H9 (cell line): ENCODE measurements around the gene CYP2F1. TPM values are rescaled to one million over a fixed set of nuclear protein-coding genes. Genes with fewer than 3 reads are reported as not detected.

Experiments used
- DNase-seq: peaks from one replicate; pipeline ENCODE4 v3.0.0-alpha.2; 2017
- H2AFZ ChIP-seq: one replicate; pipeline ENCODE4 v1.6.1; 2013; ENCODE audit warnings: mild to moderate bottlenecking, low read length, control low read depth, moderate library complexity
- H2AK5ac ChIP-seq: 2 replicates; pipeline ENCODE4 v1.6.1; 2013; ENCODE audit warnings: low read length, control low read depth, mixed read lengths; ENCODE audit not compliant: insufficient read length
- H2BK120ac ChIP-seq: one replicate; pipeline ENCODE4 v1.6.1; 2013; ENCODE audit warnings: low read depth, mild to moderate bottlenecking, low read length, control low read depth, inconsistent platforms; ENCODE audit not compliant: poor library complexity, severe bottlenecking
- H2BK12ac ChIP-seq: 2 replicates; pipeline ENCODE4 v1.6.1; 2013; ENCODE audit warnings: low read length, control low read depth, mixed read lengths, low read depth; ENCODE audit not compliant: insufficient read length
- H2BK15ac ChIP-seq: 2 replicates; pipeline ENCODE4 v1.6.1; 2013; ENCODE audit warnings: low read depth, low read length, control low read depth
- H2BK20ac ChIP-seq: one replicate; pipeline ENCODE4 v1.6.1; 2013; ENCODE audit warnings: low read depth, mild to moderate bottlenecking, low read length, control low read depth, inconsistent platforms; ENCODE audit not compliant: poor library complexity, severe bottlenecking
- H2BK5ac ChIP-seq: 2 replicates; pipeline ENCODE4 v1.6.1; 2013; ENCODE audit warnings: low read length, control low read depth, mixed read lengths; ENCODE audit not compliant: insufficient read length
- H3K14ac ChIP-seq: 2 replicates; pipeline ENCODE4 v1.6.1; 2013; ENCODE audit warnings: low read length, control low read depth; ENCODE audit not compliant: insufficient read depth
- H3K18ac ChIP-seq: 2 replicates; pipeline ENCODE4 v1.6.1; 2013; ENCODE audit warnings: low read depth, mild to moderate bottlenecking, mixed read lengths, low read length, control low read depth; ENCODE audit not compliant: insufficient read length
- H3K23ac ChIP-seq: 2 replicates; pipeline ENCODE4 v1.6.1; 2013; ENCODE audit warnings: low read length, control low read depth, mixed read lengths, low read depth; ENCODE audit not compliant: insufficient read length
- H3K23me2 ChIP-seq: 2 replicates; pipeline ENCODE4 v1.6.1; 2013; ENCODE audit warnings: low read depth, mild to moderate bottlenecking, mixed read lengths, low read length, control low read depth; ENCODE audit not compliant: insufficient read length, poor library complexity, severe bottlenecking
- H3K27ac ChIP-seq: 2 replicates; pipeline ENCODE4 v1.5.1; 2013; ENCODE audit warnings: low read length, control low read depth, mixed read lengths, low read depth; ENCODE audit not compliant: insufficient read length
- H3K27me3 ChIP-seq: 2 replicates; pipeline ENCODE4 v1.6.1; 2013; ENCODE audit warnings: low read length, control low read depth, inconsistent platforms; ENCODE audit not compliant: insufficient read depth
- H3K4ac ChIP-seq: 2 replicates; pipeline ENCODE4 v1.6.1; 2013; ENCODE audit warnings: low read depth, mild to moderate bottlenecking, control low read depth, inconsistent platforms, low read length, moderate library complexity
- H3K4me1 ChIP-seq: 2 replicates; pipeline ENCODE4 v1.6.1; 2013; ENCODE audit warnings: low read length, control low read depth, inconsistent platforms; ENCODE audit not compliant: insufficient read depth
- H3K4me2 ChIP-seq: 2 replicates; pipeline ENCODE4 v1.6.1; 2013; ENCODE audit warnings: low read length, control low read depth, mixed read lengths; ENCODE audit not compliant: insufficient read length, insufficient read depth
- H3K56ac ChIP-seq: 2 replicates; pipeline ENCODE4 v1.6.1; 2013; ENCODE audit warnings: low read depth, mild to moderate bottlenecking, mixed read lengths, low read length, control low read depth; ENCODE audit not compliant: insufficient read length
- H3K79me1 ChIP-seq: 2 replicates; pipeline ENCODE4 v1.6.1; 2013; ENCODE audit warnings: low read depth, mild to moderate bottlenecking, moderate library complexity, low read length, control low read depth, inconsistent platforms; ENCODE audit not compliant: insufficient read depth, poor library complexity, severe bottlenecking
- H3K79me2 ChIP-seq: 2 replicates; pipeline ENCODE4 v1.6.1; 2013; ENCODE audit warnings: low read length, control low read depth, inconsistent platforms; ENCODE audit not compliant: insufficient read depth
- H3K9ac ChIP-seq: 2 replicates; pipeline ENCODE4 v1.6.1; 2013; ENCODE audit warnings: low read length, control low read depth, mixed read lengths; ENCODE audit not compliant: insufficient read length; ENCODE audit errors: extremely low read depth
- H3K9me3 ChIP-seq: one replicate; pipeline ENCODE4 v1.6.1; 2013; ENCODE audit warnings: low read depth, low read length, inconsistent platforms; ENCODE audit not compliant: control insufficient read depth
- H3T11ph ChIP-seq: one replicate; pipeline ENCODE4 v1.6.1; 2013; ENCODE audit warnings: mild to moderate bottlenecking, low read length, control low read depth, inconsistent platforms
- H4K20me1 ChIP-seq: one replicate; pipeline ENCODE4 v1.6.1; 2013; ENCODE audit not compliant: control insufficient read depth, insufficient read length, insufficient read depth
- H4K5ac ChIP-seq: 2 replicates; pipeline ENCODE4 v1.6.1; 2013; ENCODE audit warnings: low read depth, mild to moderate bottlenecking, mixed read lengths, low read length, control low read depth; ENCODE audit not compliant: insufficient read length
- H4K8ac ChIP-seq: replicated peaks from 2 replicates; pipeline ENCODE4 v1.6.1; 2013; ENCODE audit warnings: low read length, control low read depth, mixed read lengths, low read depth; ENCODE audit not compliant: insufficient read length
- H4K91ac ChIP-seq: 2 replicates; pipeline ENCODE4 v1.6.1; 2013; ENCODE audit warnings: low read depth, mild to moderate bottlenecking, moderate library complexity, mixed read lengths, low read length, control low read depth; ENCODE audit not compliant: insufficient read length
- H3K27ac Mint-ChIP-seq, 3 experiments: 2 replicates in 2 of 3; 3 replicates in 1 of 3; pipeline ENCODE4 v1.8.0; 2020 to 2021; ENCODE audit warnings: mixed read lengths in 3 of 3, mild to moderate bottlenecking in 1 of 3, moderate library complexity in 1 of 3
- H3K27me3 Mint-ChIP-seq: 2 replicates; pipeline ENCODE4 v1.8.0; 2021; ENCODE audit warnings: low read depth, mild to moderate bottlenecking, moderate library complexity, mixed read lengths
- H3K36me3 Mint-ChIP-seq, 3 experiments: 2 replicates in 2 of 3; 3 replicates in 1 of 3; pipeline ENCODE4 v1.8.0; 2020 to 2021; ENCODE audit warnings: low read depth in 3 of 3, mixed read lengths in 3 of 3; ENCODE audit not compliant: insufficient read depth in 1 of 3
- H3K4me1 Mint-ChIP-seq, 2 experiments: 2 replicates each; pipeline ENCODE4 v1.8.0; 2020; ENCODE audit warnings: mixed read lengths in 2 of 2
- H3K4me3 Mint-ChIP-seq, 2 experiments: 2 replicates in 1 of 2; 3 replicates in 1 of 2; pipeline ENCODE4 v1.8.0; 2020 to 2021; ENCODE audit warnings: mild to moderate bottlenecking in 2 of 2, mixed read lengths in 2 of 2, moderate library complexity in 1 of 2
- H3K9me3 Mint-ChIP-seq, 2 experiments: 2 replicates in 1 of 2; 3 replicates in 1 of 2; pipeline ENCODE4 v1.8.0; 2020; ENCODE audit warnings: mild to moderate bottlenecking in 2 of 2, mixed read lengths in 2 of 2, moderate library complexity in 1 of 2
- CTCF ChIP-seq: fragments of 200-600 bp; sonication (generic); conservative IDR thresholded peaks from 3 replicates; pipeline ENCODE4 v1.8.0; 2021; ENCODE audit warnings: antibody characterized with exemption, mild to moderate bottlenecking
- WGBS: extraction: QIAGEN DNeasy Blood & Tissue Kit; methylation state at CpG from one replicate; pipeline ENCODE4 v1.1.7; 2013; ENCODE audit warnings: missing lambda C conversion rate, low lambda C conversion rate, mixed read lengths; ENCODE audit not compliant: insufficient read length; ENCODE audit errors: extremely low coverage; 5-methylcytosine and 5-hydroxymethylcytosine counted together
- total RNA-seq: library from RNA; stranded (reverse); gene quantifications from 2 replicates; pipeline ENCODE4 v1.2.1, GENCODE V29; 2021

CYP2F1 gene
- total RNA-seq, 1 experiment from 2014 or later: 0.63 TPM

- Mint-ChIP-seq H3K27me3 (peaks cover 21% of the 10 kb centered on the region), H3K36me3 (peaks cover 11 to 18% (median 13%) of the 10 kb centered on the region in 3 experiments), H3K4me1 (no peaks in the 10 kb centered on the region), H3K4me3 (no peak overlapping the region), H3K27ac (no peak overlapping the region), H3K9me3 (peaks cover 28 to 31% of the 10 kb centered on the region in 2 experiments)
- no peak for TF ChIP-seq CTCF
- Histone ChIP-seq H3K18ac (no peak overlapping the region), H4K5ac (no peak overlapping the region), H3K4ac (no peak overlapping the region), H3T11ph (no peak overlapping the region), H3K4me2 (no peak overlapping the region), H3K79me2 (no peaks in the 10 kb centered on the region), H2AK5ac (no peak overlapping the region), H3K27ac (no peak overlapping the region), H4K8ac (no peak overlapping the region), H2AFZ (no peak overlapping the region), H2BK15ac (no peak overlapping the region), H2BK5ac (no peak overlapping the region), H3K56ac (no peak overlapping the region), H2BK120ac (no peak overlapping the region), H3K23me2 (no peaks in the 10 kb centered on the region), H3K9ac (no peak overlapping the region), H4K20me1 (no peaks in the 10 kb centered on the region), H3K14ac (no peak overlapping the region), H3K9me3 (peaks cover 21% of the 10 kb centered on the region), H3K27me3 (no peaks in the 10 kb centered on the region), H3K23ac (no peak overlapping the region), H3K4me1 (no peaks in the 10 kb centered on the region), H4K91ac (no peak overlapping the region), H3K79me1 (no peaks in the 10 kb centered on the region), H2BK12ac (no peak overlapping the region), H2BK20ac (no peak overlapping the region)
- whole genome bisulfite sequencing: no CpG with 5 or more reads among the region's 7 CpGs
- DNase-seq: no peak
These were observed 1.4 kb upstream of the CYP2F1 start for GRCh38 chr19:41112728-41113290.
